Smooth muscle cell of bladder (primary cell): ENCODE data around the gene E2F7. TPM values are rescaled to one million over a fixed set of nuclear protein-coding genes. Genes with fewer than 3 reads are reported as not detected.

Experiments
- total RNA-seq: library from RNA; depleted of rRNA; stranded (reverse); fragments of >200 nt; gene quantifications from 2 replicates; pipeline ENCODE4 v1.2.3, GENCODE V29; 2014

The E2F7 gene, protein sequence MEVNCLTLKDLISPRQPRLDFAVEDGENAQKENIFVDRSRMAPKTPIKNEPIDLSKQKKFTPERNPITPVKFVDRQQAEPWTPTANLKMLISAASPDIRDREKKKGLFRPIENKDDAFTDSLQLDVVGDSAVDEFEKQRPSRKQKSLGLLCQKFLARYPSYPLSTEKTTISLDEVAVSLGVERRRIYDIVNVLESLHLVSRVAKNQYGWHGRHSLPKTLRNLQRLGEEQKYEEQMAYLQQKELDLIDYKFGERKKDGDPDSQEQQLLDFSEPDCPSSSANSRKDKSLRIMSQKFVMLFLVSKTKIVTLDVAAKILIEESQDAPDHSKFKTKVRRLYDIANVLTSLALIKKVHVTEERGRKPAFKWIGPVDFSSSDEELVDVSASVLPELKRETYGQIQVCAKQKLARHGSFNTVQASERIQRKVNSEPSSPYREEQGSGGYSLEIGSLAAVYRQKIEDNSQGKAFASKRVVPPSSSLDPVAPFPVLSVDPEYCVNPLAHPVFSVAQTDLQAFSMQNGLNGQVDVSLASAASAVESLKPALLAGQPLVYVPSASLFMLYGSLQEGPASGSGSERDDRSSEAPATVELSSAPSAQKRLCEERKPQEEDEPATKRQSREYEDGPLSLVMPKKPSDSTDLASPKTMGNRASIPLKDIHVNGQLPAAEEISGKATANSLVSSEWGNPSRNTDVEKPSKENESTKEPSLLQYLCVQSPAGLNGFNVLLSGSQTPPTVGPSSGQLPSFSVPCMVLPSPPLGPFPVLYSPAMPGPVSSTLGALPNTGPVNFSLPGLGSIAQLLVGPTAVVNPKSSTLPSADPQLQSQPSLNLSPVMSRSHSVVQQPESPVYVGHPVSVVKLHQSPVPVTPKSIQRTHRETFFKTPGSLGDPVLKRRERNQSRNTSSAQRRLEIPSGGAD
- 2.6 and 3.9 TPM in 2 replicates for total RNA-seq

DNA sequence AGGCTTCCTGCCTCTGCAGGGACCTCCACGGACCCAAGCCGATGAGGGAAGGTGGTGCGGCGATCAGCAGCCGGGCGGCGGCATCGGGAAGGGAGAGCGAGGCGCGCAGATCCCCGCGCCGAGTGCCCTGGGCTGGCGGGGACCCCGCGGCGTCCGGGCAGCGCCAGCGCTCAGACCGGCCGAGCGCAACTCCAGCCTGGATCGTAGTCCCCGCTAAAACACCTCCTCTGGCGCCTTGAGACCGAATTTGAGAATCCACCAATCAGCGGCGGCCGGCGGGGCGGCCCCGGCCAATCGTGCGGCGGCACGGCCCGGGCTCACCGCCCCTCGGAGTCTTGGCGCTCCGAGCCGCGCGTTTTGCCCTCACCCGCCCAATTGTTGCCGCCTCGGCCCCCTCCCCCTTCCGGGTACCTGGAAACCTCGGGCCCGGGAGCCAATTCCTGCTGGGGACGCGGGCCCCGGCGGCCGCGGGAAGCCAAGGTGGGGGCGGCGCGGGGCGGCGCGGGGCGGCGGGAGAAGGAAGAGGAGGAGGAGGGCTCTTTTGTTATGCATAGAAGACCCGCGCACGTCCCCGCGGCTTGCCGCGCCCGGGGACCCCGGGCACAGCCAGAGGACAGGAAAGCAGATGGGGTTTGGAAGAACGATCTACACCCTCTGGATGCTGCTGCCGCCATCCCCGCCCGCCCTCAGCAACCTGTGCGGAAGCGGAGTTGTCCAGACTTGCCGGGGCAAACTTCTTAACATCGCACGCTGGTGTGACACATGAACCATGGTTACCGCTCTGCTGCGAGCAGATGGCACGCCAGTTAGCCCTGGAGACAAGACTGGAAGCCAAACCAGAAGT is at the start of gene E2F7:
E2F7 (minus strand) TSS at position 209 of the 844 bp plus-strand sequence. CDS start 934 bp downstream, outside the sequence.

Other genes starting within 250 kb of the E2F7 start
- gene CSRP2, start 186.6 kb downstream of the E2F7 start, total RNA-seq, result 25.5 and 46.4 TPM in 2 replicates